Effector CD8-positive, alpha-beta T cell (primary cell): Measurements from ENCODE around the gene EIF4G3.
"Not testable (repeated sequence)": the region's sequence is repeated elsewhere in the genome, so short reads cannot be mapped to it uniquely, and the experiment has no call there.

ENCODE experiments used
- DNase-seq: peaks from one replicate; lab custom pipeline; 2025; lab: John Stamatoyannopoulos, UW

EIF4G3 gene

GRCh38 chr1:21030181-21030580 lies 146.5 kb downstream of the EIF4G3 start:
- no peak for DNase-seq

- DNase-seq: no peak
These were observed 148.1 kb downstream of the EIF4G3 start for GRCh38 chr1:21028520-21029145.

- no peak for DNase-seq
These were observed 148.9 kb downstream of the EIF4G3 start for GRCh38 chr1:21027805-21028204.

GRCh38 chr1:21024918-21025317 lies 151.8 kb downstream of the EIF4G3 start:
- no peak for DNase-seq

GRCh38 chr1:21024136-21024896 lies 152.4 kb downstream of the EIF4G3 start:
- not testable (repeated sequence) for DNase-seq

GRCh38 chr1:21022279-21023040 lies 154.2 kb downstream of the EIF4G3 start:
- DNase-seq: no peak

GRCh38 chr1:21021311-21021710 lies 155.4 kb downstream of the EIF4G3 start:
- no peak for DNase-seq

GRCh38 chr1:21020151-21020550 lies 156.5 kb downstream of the EIF4G3 start:
- no peak for DNase-seq

GRCh38 chr1:21018673-21019072 lies 158.0 kb downstream of the EIF4G3 start:
- DNase-seq: no peak

- no peak for DNase-seq
These were observed 163.2 kb downstream of the EIF4G3 start for GRCh38 chr1:21013510-21013909.

GRCh38 chr1:21012937-21013336 lies 163.8 kb downstream of the EIF4G3 start:
- no peak for DNase-seq

GRCh38 chr1:21007876-21008275 lies 168.8 kb downstream of the EIF4G3 start:
- DNase-seq: no peak

- no peak for DNase-seq
These were observed 171.0 kb downstream of the EIF4G3 start for GRCh38 chr1:21005466-21006239.

- DNase-seq: no peak
These were observed 173.2 kb downstream of the EIF4G3 start for GRCh38 chr1:21003281-21004045.

GRCh38 chr1:21001042-21001441 lies 175.7 kb downstream of the EIF4G3 start:
- no peak for DNase-seq

- DNase-seq: no peak
These were observed 176.5 kb downstream of the EIF4G3 start for GRCh38 chr1:21000245-21000594.

- DNase-seq: no peak
These were observed 177.0 kb downstream of the EIF4G3 start for GRCh38 chr1:20999525-21000244.

GRCh38 chr1:20998826-20999225 lies 177.9 kb downstream of the EIF4G3 start:
- no peak for DNase-seq

- DNase-seq: no peak
These were observed 179.0 kb downstream of the EIF4G3 start for GRCh38 chr1:20997602-20998224.

GRCh38 chr1:20996554-20996953 lies 180.1 kb downstream of the EIF4G3 start:
- DNase-seq: no peak
